Transverse colon (tissue), 4 donors: ENCODE measurements around the gene VSX1. TPM values are rescaled to one million over a fixed set of nuclear protein-coding genes. Genes with fewer than 3 reads are reported as not detected.

Source experiments
- DNase-seq: peaks from one replicate; pipeline ENCODE4 v3.0.0-alpha.2; 2019
- H3K27ac ChIP-seq, 4 donors: fragments of 200-600 bp; sonication (generic); 2 replicates each; pipeline ENCODE4 v1.5.1; 2016 to 2018; ENCODE audit warnings: inconsistent platforms in 4 of 4
- H3K27me3 ChIP-seq: fragments of 200-600 bp; sonication (generic); 2 replicates; pipeline ENCODE4 v1.5.1; 2017; ENCODE audit warnings: inconsistent platforms
- H3K36me3 ChIP-seq, 4 donors: fragments of 200-600 bp; sonication (generic); 2 replicates each; pipeline ENCODE4 v1.5.1; 2017 to 2019; ENCODE audit warnings: inconsistent platforms in 4 of 4
- H3K4me1 ChIP-seq, 4 donors: fragments of 200-600 bp; sonication (generic); 2 replicates each; pipeline ENCODE4 v1.5.1; 2017 to 2020; ENCODE audit warnings: inconsistent platforms in 4 of 4
- H3K4me3 ChIP-seq, 4 donors: fragments of 200-600 bp; sonication (generic); 1 replicate in 1 of 4; 2 replicates in 3 of 4; pipeline versions ENCODE4 v1.5.1 to v1.6.1; 2017 to 2019; ENCODE audit warnings: inconsistent platforms in 4 of 4
- H3K9me3 ChIP-seq, 2 donors: fragments of 200-600 bp; sonication (generic); 2 replicates each; pipeline ENCODE4 v1.5.1; 2017 to 2019; ENCODE audit warnings: inconsistent platforms in 2 of 2
- EP300 ChIP-seq: sonication (generic); formaldehyde crosslinking; IDR thresholded peaks from one replicate; pipeline ENCODE4 v1.6.1; 2017; ENCODE audit warnings: antibody characterized with exemption, low read depth
- POLR2A ChIP-seq: fragments of 450-650 bp; IDR thresholded peaks from one replicate; pipeline ENCODE4 v1.6.1; 2016; ENCODE audit warnings: antibody characterized with exemption, mild to moderate bottlenecking, moderate library complexity
- POLR2AphosphoS5 ChIP-seq, 3 donors: sonication (generic); formaldehyde crosslinking; IDR thresholded peaks; one replicate each; pipeline ENCODE4 v1.6.1; 2016; ENCODE audit warnings: antibody characterized with exemption in 3 of 3
- WGBS, 2 donors: methylation state at CpG; one replicate each; pipeline ENCODE4 v1.1.5; 2018; ENCODE audit warnings: low coverage in 1 of 2; 5-methylcytosine and 5-hydroxymethylcytosine counted together
- in situ Hi-C, 4 donors: fragments of 200-750 bp; cut with MboI; loops; one replicate each; pipeline versions ENCODE4 v1.15.0 to v1.15.1; 2017; ENCODE audit warnings: low sequenced_read_pairs in 3 of 4, low pct_ligation_motif_present in 1 of 4, low pct_unique_long_range_greater_than_20kb in 1 of 4
- intact Hi-C: fragments of 100-400 bp; cut with DNase I; formaldehyde crosslinking; loops from one replicate; pipeline ENCODE4 v1.15.1; 2023; ENCODE audit warnings: low total_unique reads
- total RNA-seq, 4 donors: library from RNA; depleted of rRNA; stranded (reverse); fragments of >200 nt; gene quantifications; one replicate each; pipeline ENCODE4 v1.1.0, GENCODE V29; 2016
- TF ChIP-seq, protein P1 (sequence below), 5 experiments: fragments of 200-600 bp in 3 of 5; fragments of 450-650 bp in 2 of 5; sonication (generic) in 3 of 5; IDR thresholded peaks; 1 replicate in 2 of 5; 2 replicates in 3 of 5; pipeline ENCODE4 v1.5.1; 2016 to 2017; ENCODE audit warnings: antibody characterized with exemption in 5 of 5, inconsistent platforms in 3 of 5, mild to moderate bottlenecking in 2 of 5, moderate library complexity in 1 of 5

Gene VSX1
- total RNA-seq, 4 donors from 2014 or later = 0.16 TPM; not detected in 3

DNA sequence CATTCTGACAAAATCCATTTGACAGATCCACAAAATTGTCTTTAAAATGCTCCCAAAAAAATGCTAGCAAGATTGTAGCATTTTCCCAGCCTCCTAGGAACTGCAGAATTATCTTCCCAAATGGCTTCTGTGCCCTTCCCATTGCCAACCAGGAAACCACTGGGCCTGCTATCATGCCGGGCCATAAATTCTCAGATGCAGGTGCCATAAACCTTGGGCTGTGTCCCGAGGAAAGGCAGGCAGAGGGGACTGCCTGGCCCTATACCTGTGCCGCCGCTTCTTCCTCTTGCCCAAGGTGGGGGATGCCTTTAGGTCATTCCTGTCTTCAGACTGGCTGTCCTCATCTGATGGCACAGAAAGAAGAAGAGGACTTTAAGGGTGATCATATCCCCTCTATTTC lies 2.8 kb downstream of the VSX1 start:
- intact Hi-C loops (no loop called here), in situ Hi-C loops (no loop called here)
- TF ChIP-seq EP300 (no peak), POLR2A (no peak), POLR2AphosphoS5 (IDR thresholded peaks at IDR 0.05) (no peak)
- TF ChIP-seq, protein P1, sequence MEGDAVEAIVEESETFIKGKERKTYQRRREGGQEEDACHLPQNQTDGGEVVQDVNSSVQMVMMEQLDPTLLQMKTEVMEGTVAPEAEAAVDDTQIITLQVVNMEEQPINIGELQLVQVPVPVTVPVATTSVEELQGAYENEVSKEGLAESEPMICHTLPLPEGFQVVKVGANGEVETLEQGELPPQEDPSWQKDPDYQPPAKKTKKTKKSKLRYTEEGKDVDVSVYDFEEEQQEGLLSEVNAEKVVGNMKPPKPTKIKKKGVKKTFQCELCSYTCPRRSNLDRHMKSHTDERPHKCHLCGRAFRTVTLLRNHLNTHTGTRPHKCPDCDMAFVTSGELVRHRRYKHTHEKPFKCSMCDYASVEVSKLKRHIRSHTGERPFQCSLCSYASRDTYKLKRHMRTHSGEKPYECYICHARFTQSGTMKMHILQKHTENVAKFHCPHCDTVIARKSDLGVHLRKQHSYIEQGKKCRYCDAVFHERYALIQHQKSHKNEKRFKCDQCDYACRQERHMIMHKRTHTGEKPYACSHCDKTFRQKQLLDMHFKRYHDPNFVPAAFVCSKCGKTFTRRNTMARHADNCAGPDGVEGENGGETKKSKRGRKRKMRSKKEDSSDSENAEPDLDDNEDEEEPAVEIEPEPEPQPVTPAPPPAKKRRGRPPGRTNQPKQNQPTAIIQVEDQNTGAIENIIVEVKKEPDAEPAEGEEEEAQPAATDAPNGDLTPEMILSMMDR (IDR thresholded peaks at IDR 0.05) = no peak
- Histone ChIP-seq H3K27ac (no peak overlapping the region), H3K4me1 (peaks cover 10 to 36% (median 23%) of the 10 kb centered on the region in 4 donors), H3K4me3 (no peak overlapping the region), H3K27me3 (peaks cover 87% of the 10 kb centered on the region), H3K9me3 (no peaks in the 10 kb centered on the region), H3K36me3 (no peaks in the 10 kb centered on the region)
- WGBS, 2 donors = 53% methylated on average over 4 of the region's 4 CpGs; no CpG with 5 or more reads in 1 of the 2 donors
- DNase-seq = peak; percentile 73

GRCh38 chr20:25078662-25079061 lies 3.3 kb downstream of the VSX1 start:
- Histone ChIP-seq H3K27ac (no peak overlapping the region), H3K4me1 (peaks cover 4 to 36% (median 23%) of the 10 kb centered on the region in 4 donors), H3K4me3 (no peak overlapping the region), H3K36me3 (no peaks in the 10 kb centered on the region), H3K27me3 (peaks cover 82% of the 10 kb centered on the region), H3K9me3 (no peaks in the 10 kb centered on the region)
- no peak for DNase-seq
- intact Hi-C loops = no loop called here
- TF ChIP-seq POLR2AphosphoS5 (IDR thresholded peaks at IDR 0.05) = no peak
- TF ChIP-seq, protein P1 (IDR thresholded peaks at IDR 0.05) = no peak
- TF ChIP-seq EP300 = no peak
- no peak for TF ChIP-seq POLR2A
- in situ Hi-C loops = no loop called here
- 40 to 73% methylated on average over 1 to 8 of the region's 8 CpGs for WGBS, 2 donors

GRCh38 chr20:25077610-25078169 lies 4.3 kb downstream of the VSX1 start:
- H3K27ac ChIP-seq = no peak overlapping the region
- peaks cover 4 to 28% (median 23%) of the 10 kb centered on the region in 4 donors for H3K4me1 ChIP-seq
- H3K27me3 ChIP-seq = peaks cover 81% of the 10 kb centered on the region
- WGBS, 2 donors = 38 to 50% methylated on average over 1 to 38 of the region's 38 CpGs
- H3K36me3 ChIP-seq = no peaks in the 10 kb centered on the region
- no peaks in the 10 kb centered on the region for H3K9me3 ChIP-seq
- intact Hi-C loops (no loop called here), in situ Hi-C loops (no loop called here)
- no peak for DNase-seq
- peak overlapping the region in 3 of 4 donors; percentile 10 to 41 (median 12) for H3K4me3 ChIP-seq
- TF ChIP-seq POLR2AphosphoS5 (IDR thresholded peaks at IDR 0.05) (no peak), EP300 (no peak), POLR2A (no peak)
- TF ChIP-seq, protein P1 (IDR thresholded peaks at IDR 0.05) = no peak

DNA sequence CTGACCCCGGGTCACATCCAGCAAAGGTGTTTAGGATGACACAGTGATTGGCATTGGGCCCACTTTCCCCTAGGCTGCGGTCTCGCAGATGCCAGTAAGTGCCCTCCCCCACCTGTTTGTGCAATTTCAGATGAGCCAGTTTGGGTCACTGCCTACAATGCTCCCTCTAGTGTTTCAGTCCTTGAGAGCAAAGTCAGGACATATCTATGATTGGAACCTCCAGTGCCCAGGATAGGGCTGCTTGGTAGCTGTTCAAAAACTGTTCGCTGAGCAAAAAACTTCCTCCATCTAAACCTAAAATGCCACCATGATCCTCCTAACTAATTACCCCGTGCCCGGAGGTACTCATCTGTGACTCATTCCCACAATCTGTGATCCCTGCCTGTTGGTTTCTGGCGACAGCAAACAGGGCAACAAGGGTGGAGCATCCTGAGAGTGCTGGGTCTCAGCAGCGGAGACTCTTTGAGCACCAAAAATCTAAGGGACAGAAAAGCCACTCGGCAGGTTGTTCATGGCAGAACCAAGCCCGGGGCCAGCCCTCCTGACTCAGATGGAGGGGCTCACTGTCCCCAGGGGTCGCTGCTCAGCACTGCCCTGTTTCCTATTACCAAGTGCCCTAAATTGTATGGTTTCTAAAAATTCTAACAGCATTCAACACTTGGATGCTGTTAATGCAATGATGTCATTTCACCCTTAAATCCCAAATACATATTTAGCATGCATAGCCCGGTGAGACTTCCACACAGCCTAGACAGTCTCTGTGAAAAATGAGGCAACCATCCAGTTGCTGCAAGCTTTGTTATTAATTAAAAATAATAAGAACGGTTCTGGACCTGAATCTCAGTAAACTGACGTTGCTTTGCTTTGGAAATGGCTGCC lies 5.0 kb downstream of the VSX1 start:
- H3K9me3 ChIP-seq = no peaks in the 10 kb centered on the region
- intact Hi-C loops (no loop called here), in situ Hi-C loops (no loop called here)
- H3K4me1 ChIP-seq = peaks cover 4 to 28% (median 23%) of the 10 kb centered on the region in 4 donors
- peaks cover 80% of the 10 kb centered on the region for H3K27me3 ChIP-seq
- H3K36me3 ChIP-seq = no peaks in the 10 kb centered on the region
- 40 to 42% methylated on average over 2 to 14 of the region's 14 CpGs for WGBS, 2 donors
- DNase-seq = peak; percentile 53
- TF ChIP-seq, protein P1 (IDR thresholded peaks at IDR 0.05) = peak in 4 of 5 experiments; percentile 4 to 15 (median 11)
- no peak for TF ChIP-seq POLR2A
- no peak overlapping the region for H3K27ac ChIP-seq
- H3K4me3 ChIP-seq = peak overlapping the region in 2 of 4 donors; percentile 12 to 41
